HL-60 (cell line): ENCODE results near the gene TRIM25.

Source experiments
- GABPA ChIP-seq: IDR thresholded peaks from 2 replicates; pipeline ENCODE4 v1.6.1; 2012; ENCODE audit warnings: low read depth
- POLR2AphosphoS5 ChIP-seq: IDR thresholded peaks from 2 replicates; pipeline ENCODE4 v1.6.1; 2012; ENCODE audit warnings: low read depth
- TF ChIP-seq, protein P1 (sequence below): IDR thresholded peaks from one replicate; pipeline ENCODE4 v1.5.1; 2011; ENCODE audit warnings: low read length, control low read depth, inconsistent platforms; ENCODE audit not compliant: insufficient read depth
- TF ChIP-seq, protein P2 (sequence below): IDR thresholded peaks from 2 replicates; pipeline ENCODE4 v1.6.1; 2012; ENCODE audit warnings: low read depth; ENCODE audit not compliant: insufficient replicate concordance

DNA sequence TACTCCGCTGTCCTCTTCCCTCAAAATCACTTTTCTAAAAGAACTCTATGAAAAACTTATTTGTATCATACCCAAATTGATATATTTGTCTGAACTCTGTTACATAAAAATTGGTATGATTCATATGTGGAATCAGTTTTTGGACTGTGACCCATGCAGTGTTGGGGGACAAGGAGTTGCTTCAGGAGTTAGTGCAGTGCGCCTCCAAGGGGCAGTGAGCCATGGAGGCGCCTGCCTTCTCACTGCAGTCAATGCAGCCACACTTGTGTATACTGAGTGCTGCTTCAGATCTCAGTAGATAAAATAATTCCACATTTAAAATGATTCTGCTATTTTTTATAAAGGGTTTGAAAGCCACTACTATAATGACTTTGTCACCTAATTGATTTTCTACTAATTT is 47.4 kb downstream of the TRIM25 start:
- TF ChIP-seq, protein P1, sequence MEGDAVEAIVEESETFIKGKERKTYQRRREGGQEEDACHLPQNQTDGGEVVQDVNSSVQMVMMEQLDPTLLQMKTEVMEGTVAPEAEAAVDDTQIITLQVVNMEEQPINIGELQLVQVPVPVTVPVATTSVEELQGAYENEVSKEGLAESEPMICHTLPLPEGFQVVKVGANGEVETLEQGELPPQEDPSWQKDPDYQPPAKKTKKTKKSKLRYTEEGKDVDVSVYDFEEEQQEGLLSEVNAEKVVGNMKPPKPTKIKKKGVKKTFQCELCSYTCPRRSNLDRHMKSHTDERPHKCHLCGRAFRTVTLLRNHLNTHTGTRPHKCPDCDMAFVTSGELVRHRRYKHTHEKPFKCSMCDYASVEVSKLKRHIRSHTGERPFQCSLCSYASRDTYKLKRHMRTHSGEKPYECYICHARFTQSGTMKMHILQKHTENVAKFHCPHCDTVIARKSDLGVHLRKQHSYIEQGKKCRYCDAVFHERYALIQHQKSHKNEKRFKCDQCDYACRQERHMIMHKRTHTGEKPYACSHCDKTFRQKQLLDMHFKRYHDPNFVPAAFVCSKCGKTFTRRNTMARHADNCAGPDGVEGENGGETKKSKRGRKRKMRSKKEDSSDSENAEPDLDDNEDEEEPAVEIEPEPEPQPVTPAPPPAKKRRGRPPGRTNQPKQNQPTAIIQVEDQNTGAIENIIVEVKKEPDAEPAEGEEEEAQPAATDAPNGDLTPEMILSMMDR, result no peak
- TF ChIP-seq POLR2AphosphoS5 (no peak), GABPA (no peak)
- TF ChIP-seq, protein P2, sequence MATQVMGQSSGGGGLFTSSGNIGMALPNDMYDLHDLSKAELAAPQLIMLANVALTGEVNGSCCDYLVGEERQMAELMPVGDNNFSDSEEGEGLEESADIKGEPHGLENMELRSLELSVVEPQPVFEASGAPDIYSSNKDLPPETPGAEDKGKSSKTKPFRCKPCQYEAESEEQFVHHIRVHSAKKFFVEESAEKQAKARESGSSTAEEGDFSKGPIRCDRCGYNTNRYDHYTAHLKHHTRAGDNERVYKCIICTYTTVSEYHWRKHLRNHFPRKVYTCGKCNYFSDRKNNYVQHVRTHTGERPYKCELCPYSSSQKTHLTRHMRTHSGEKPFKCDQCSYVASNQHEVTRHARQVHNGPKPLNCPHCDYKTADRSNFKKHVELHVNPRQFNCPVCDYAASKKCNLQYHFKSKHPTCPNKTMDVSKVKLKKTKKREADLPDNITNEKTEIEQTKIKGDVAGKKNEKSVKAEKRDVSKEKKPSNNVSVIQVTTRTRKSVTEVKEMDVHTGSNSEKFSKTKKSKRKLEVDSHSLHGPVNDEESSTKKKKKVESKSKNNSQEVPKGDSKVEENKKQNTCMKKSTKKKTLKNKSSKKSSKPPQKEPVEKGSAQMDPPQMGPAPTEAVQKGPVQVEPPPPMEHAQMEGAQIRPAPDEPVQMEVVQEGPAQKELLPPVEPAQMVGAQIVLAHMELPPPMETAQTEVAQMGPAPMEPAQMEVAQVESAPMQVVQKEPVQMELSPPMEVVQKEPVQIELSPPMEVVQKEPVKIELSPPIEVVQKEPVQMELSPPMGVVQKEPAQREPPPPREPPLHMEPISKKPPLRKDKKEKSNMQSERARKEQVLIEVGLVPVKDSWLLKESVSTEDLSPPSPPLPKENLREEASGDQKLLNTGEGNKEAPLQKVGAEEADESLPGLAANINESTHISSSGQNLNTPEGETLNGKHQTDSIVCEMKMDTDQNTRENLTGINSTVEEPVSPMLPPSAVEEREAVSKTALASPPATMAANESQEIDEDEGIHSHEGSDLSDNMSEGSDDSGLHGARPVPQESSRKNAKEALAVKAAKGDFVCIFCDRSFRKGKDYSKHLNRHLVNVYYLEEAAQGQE, result no peak
